Measurements from ENCODE around the gene POP4. TPM values are rescaled to one million over a fixed set of nuclear protein-coding genes. Genes with fewer than 3 reads are reported as not detected.

The POP4 gene
- total and polyA plus RNA-seq, 10 of the 15 experiments (the other 5 are each of a cell fraction or from before 2014, with no cell fraction given), result 52.1 to 231 (median 118) TPM

- no peak overlapping the region for H3K27ac ChIP-seq (ENCODE audit: control insufficient read depth, insufficient read depth)
- WGBS (ENCODE audit: insufficient coverage, insufficient replicate concordance, low lambda C conversion rate, missing lambda C conversion rate), result 87% methylated on average over 11 of the region's 11 CpGs
- ChIA-PET SMC1A (ENCODE audit: uncharacterized antibody, unreplicated experiment) (interaction anchor here (1.0 to 4.4 kb wide), 13 partner anchors 10 to 106 kb away, joined by 3 to 59 read pairs (median 7); partner anchors contain the start of genes C19orf12 and PLEKHF1), POLR2A (interaction anchor here (0.5 to 2.7 kb wide), 6 partner anchors 55 to 103 kb away, joined by 3 to 10 read pairs (median 4); partner anchors contain the start of gene PLEKHF1), CTCF (interaction anchor here (0.9 to 9.5 kb wide), 13 partner anchors 10 to 121 kb away, joined by 3 to 237 read pairs (median 10); partner anchors contain the start of genes C19orf12 and PLEKHF1), RAD21 (ENCODE audit: unreplicated experiment) (interaction anchor here (0.7 to 3.7 kb wide), 8 partner anchors 9 to 121 kb away, joined by 3 to 61 read pairs (median 6); partner anchors contain the start of genes C19orf12 and PLEKHF1)
- no peaks in the 10 kb centered on the region for H3K27me3 ChIP-seq (replicated peaks in 1 of 2; ENCODE audit: control insufficient read depth in 2 of 2, insufficient read depth in 2 of 2, low read length in 1 of 2)
- DNase-seq (ENCODE audit: low read depth, low spot score) (no peak), ATAC-seq (no peak), FAIRE-seq (no peak)
- no peak overlapping the region for H3K4me3 ChIP-seq
- no TSS peak for BruUV-seq (replicated peaks)
- peaks cover 20% of the 10 kb centered on the region for H3K4me1 ChIP-seq (ENCODE audit: control insufficient read depth, insufficient read depth, low read length)
- H4K20me1 ChIP-seq (ENCODE audit: control insufficient read depth, insufficient read depth), result no peaks in the 10 kb centered on the region
- no peak overlapping the region for H2AFZ ChIP-seq (ENCODE audit: control insufficient read depth, low read depth, low read length)
- H3K36me3 ChIP-seq (ENCODE audit: control insufficient read depth in 2 of 2, insufficient read depth in 2 of 2, low read length in 1 of 2), result peaks cover 15 to 24% of the 10 kb centered on the region in 2 experiments
- no peak overlapping the region for H3K9ac ChIP-seq (ENCODE audit: control insufficient read depth, insufficient read depth, low read length)
- TF ChIP-seq CBX3 (IDR thresholded peaks at IDR 0.05; ENCODE audit: borderline replicate concordance, low read depth) (no peak), IRF4 (IDR thresholded peaks at IDR 0.05; ENCODE audit: low read depth, low read length) (no peak)
- peaks cover 21% of the 10 kb centered on the region for H3K79me2 ChIP-seq (ENCODE audit: control insufficient read depth, insufficient read depth, low read length)
- no peaks in the 10 kb centered on the region for H3K9me3 ChIP-seq (replicated peaks; ENCODE audit: control insufficient read depth, insufficient read depth, low read length)
- H3K4me2 ChIP-seq (ENCODE audit: control insufficient read depth, insufficient read depth), result no peak overlapping the region
- intact Hi-C loops (cut with micrococcal nuclease; ENCODE audit: unreplicated experiment) (loop anchor here (1.0 to 10.0 kb wide), 4 partner anchors 56 to 235 kb away; partner anchors contain the start of gene PLEKHF1), in situ Hi-C loops (cut with MboI) (loop anchor here (5.0 to 10.0 kb wide), 4 partner anchors 55 to 397 kb away; partner anchors contain the start of genes C19orf12, PLEKHF1 and UQCRFS1)
Measured at GRCh38 chr19:29609636-29610035, 3.6 kb downstream of the POP4 start.

- Histone ChIP-seq H3K4me3 (no peak overlapping the region), H3K27me3 (replicated peaks in 1 of 2; ENCODE audit: control insufficient read depth in 2 of 2, insufficient read depth in 2 of 2, low read length in 1 of 2) (no peaks in the 10 kb centered on the region), H3K79me2 (ENCODE audit: control insufficient read depth, insufficient read depth, low read length) (peaks cover 18% of the 10 kb centered on the region), H3K9me3 (replicated peaks; ENCODE audit: control insufficient read depth, insufficient read depth, low read length) (no peaks in the 10 kb centered on the region), H3K4me2 (ENCODE audit: control insufficient read depth, insufficient read depth) (no peak overlapping the region), H3K9ac (ENCODE audit: control insufficient read depth, insufficient read depth, low read length) (no peak overlapping the region), H3K27ac (ENCODE audit: control insufficient read depth, insufficient read depth) (no peak overlapping the region; the same call in 1 of the 2 replicates), H3K4me1 (ENCODE audit: control insufficient read depth, insufficient read depth, low read length) (peaks cover 17% of the 10 kb centered on the region), H2AFZ (ENCODE audit: control insufficient read depth, low read depth, low read length) (no peak overlapping the region; the same call in 1 of the 2 replicates), H4K20me1 (ENCODE audit: control insufficient read depth, insufficient read depth) (no peaks in the 10 kb centered on the region), H3K36me3 (ENCODE audit: control insufficient read depth in 2 of 2, insufficient read depth in 2 of 2, low read length in 1 of 2) (peaks cover 15 to 24% of the 10 kb centered on the region in 2 experiments)
- POLR2A ChIA-PET, result interaction anchor here (1.2 to 2.7 kb wide), 4 partner anchors 55 to 103 kb away, joined by 4 to 10 read pairs (median 5); partner anchors contain the start of gene PLEKHF1
- FAIRE-seq (no peak), ATAC-seq (no peak), DNase-seq (ENCODE audit: low read depth, low spot score) (no peak)
- no TSS peak for BruUV-seq (replicated peaks)
- intact Hi-C loops (cut with micrococcal nuclease; ENCODE audit: unreplicated experiment) (loop anchor here (1.0 kb wide), 3 partner anchors 55 to 106 kb away; partner anchors contain the start of gene PLEKHF1), in situ Hi-C loops (cut with MboI) (loop anchor here (10.0 kb wide), 1 partner anchor 55 kb away; the partner anchor contains the start of gene PLEKHF1)
- RAD21 ChIA-PET (ENCODE audit: unreplicated experiment), result interaction anchor here (0.6 to 3.7 kb wide), 11 partner anchors 10 to 120 kb away, joined by 3 to 61 read pairs (median 4); partner anchors contain the start of genes C19orf12 and PLEKHF1
- CTCF ChIA-PET, result interaction anchor here (0.6 to 9.5 kb wide), 18 partner anchors 10 to 1325 kb away, joined by 3 to 237 read pairs (median 6); partner anchors contain the start of genes C19orf12 and PLEKHF1
- SMC1A ChIA-PET (ENCODE audit: uncharacterized antibody, unreplicated experiment), result interaction anchor here (1.2 to 4.4 kb wide), 13 partner anchors 9 to 106 kb away, joined by 3 to 59 read pairs (median 7); partner anchors contain the start of genes C19orf12 and PLEKHF1
- 69% methylated on average over 20 of the region's 22 CpGs for WGBS (ENCODE audit: insufficient coverage, insufficient replicate concordance, low lambda C conversion rate, missing lambda C conversion rate)
- TF ChIP-seq ZBTB33 (IDR thresholded peaks at IDR 0.05) (no peak), BMI1 (IDR thresholded peaks at IDR 0.05; ENCODE audit: borderline replicate concordance) (no peak), POLR2AphosphoS2 (IDR thresholded peaks at IDR 0.05; ENCODE audit: low read depth, low read length) (no peak), BCL11A (IDR thresholded peaks at IDR 0.05; ENCODE audit: low read depth, low read length) (no peak), HSF1 (IDR thresholded peaks at IDR 0.05; ENCODE audit: low read depth, low read length) (no peak), KAT2A (conservative IDR thresholded peaks at IDR 0.05; ENCODE audit: control insufficient read depth, low read depth, low read length) (no peak), IRF4 (IDR thresholded peaks at IDR 0.05; ENCODE audit: low read depth, low read length) (no peak)
Measured at GRCh38 chr19:29610213-29610573, 4.1 kb downstream of the POP4 start.
